HG03066 (cell line): ENCODE measurements around the gene PKD2L2.
A peak's percentile ranks its signal among the peaks of the same experiment; 100 is the strongest.
"Not testable (repeated sequence)": the region's sequence is repeated elsewhere in the genome, so short reads cannot be mapped to it uniquely, and the experiment has no call there.

Experiments
- ATAC-seq: cut with Tn5 transposase; IDR thresholded peaks from one replicate; pipeline ENCODE4 v1.9.1; 2021; ENCODE audit warnings: low read depth; ENCODE audit not compliant: unreplicated experiment

The PKD2L2 gene

GRCh38 chr5:137887831-137888230, 1.4 kb upstream of the PKD2L2 start:
- no peak for ATAC-seq

DNA sequence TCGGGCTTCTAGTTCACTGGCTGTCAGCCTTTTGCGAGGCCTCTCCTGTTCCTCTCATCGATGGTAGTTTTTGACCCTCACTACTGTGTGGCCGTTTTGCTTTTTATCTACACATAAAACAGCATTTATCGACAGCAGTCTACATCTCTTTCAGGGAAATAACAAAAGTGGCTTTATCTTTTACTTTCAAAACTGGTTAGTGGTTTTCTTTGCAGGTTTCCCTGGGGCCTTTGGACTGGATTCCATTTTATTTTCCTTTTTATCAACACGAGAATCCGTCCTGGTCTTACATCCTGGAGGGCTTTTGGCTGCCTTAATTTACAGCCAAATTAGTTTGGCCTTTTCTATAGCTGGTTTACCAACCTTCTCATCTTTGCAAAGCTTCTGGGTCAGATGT, 793 bp upstream of the PKD2L2 start:
- ATAC-seq = no peak

- no peak for ATAC-seq
Measured at GRCh38 chr5:137890845-137891244, 1.6 kb downstream of the PKD2L2 start.

DNA sequence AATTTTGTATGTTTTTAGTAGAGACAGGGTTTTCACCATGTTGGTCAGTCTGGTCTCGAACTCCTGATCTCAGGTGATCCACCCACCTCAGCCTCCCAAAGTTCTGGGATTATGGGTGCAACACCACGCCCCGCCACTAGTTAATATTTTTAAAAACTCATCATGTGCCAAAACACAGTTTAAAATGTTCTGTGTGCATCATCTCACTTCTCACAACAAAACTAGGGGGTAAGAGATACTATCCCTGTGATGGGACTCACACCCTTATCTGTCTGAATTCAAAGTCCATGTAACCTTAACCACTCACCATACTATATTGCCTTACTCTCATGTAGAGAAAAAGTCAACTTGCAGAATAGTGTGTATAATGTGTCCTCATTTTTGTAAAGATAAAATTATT, 2.6 kb downstream of the PKD2L2 start:
- ATAC-seq = no peak

GRCh38 chr5:137894586-137894985, 5.3 kb downstream of the PKD2L2 start:
- ATAC-seq = no peak

GRCh38 chr5:137896560-137896959, 7.3 kb downstream of the PKD2L2 start:
- ATAC-seq = no peak

DNA sequence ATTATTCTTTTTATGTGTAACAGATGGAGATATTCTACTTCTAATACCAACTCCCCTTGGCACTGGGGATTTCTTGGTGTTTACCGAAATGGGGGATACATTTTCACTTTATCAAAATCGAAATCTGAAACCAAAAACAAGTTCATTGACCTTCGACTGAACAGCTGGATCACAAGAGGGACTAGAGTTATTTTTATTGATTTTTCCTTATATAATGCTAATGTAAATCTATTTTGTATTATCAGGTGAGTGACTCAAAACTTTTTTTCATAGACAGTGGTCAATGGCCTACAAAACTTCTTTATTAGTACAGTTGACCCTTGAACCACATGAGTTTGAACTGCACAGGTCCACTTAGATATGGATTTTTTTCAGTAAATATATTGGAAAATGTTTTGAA, 10.2 kb downstream of the PKD2L2 start:
- ATAC-seq = no peak

DNA sequence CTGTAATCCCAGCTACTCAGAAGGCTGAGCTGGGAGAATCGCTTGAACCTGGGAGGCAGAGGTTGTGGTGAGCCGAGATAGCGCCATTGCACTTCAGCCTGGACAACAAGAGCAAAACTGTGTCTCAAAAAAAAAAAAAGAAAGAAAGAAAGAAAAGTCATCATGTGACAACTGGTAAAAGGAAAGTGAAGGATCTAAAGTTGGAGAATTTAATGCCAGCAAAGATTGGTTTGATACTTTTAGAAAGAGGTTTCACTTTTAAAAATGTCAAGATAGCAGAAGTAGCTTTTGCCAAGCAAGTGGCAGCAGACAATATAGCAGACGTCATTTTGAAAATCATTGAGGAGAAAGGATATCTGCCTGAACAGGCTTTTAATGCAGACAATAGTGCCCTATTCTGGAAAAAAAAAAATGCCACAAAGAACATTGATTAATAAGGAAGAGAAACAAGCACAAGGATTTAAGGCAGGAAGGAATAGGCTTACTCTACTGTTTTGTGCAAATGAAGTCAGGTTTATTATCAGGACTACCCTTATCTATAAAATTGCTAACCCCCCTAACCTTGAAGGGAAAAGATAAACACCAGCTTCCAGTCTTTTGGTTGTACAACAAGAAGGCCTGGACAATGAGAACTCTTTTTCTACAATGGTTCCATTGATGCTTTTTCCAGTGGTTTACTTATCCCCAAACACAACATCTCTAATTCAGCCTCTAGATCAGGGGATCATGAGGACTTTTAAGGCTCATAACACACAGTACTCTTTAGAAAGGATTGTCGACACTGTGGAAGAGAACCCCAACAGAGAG, 12.0 kb downstream of the PKD2L2 start:
- no peak for ATAC-seq

GRCh38 chr5:137902408-137903133, 13.3 kb downstream of the PKD2L2 start:
- no peak for ATAC-seq

DNA sequence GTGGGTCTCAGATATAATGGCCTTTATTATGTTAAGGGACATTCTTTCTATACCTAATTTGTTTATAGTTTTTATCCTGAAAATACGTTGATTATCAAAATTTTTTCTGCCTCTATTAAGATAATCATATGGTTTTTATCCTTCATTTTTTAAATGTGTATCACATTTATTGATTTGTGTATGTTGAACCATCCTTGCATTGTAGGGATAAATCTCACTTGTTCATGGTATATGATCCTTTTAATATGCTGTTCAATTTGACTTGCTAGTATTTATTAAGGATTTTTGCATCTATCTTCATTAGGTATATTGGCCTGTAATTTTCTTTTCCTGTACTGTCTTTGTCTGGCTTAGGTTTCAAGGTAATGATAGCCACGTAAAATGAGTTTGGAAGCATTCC, 25.5 kb downstream of the PKD2L2 start:
- no peak for ATAC-seq

- ATAC-seq = no peak
Measured at GRCh38 chr5:137916923-137917322, 27.7 kb downstream of the PKD2L2 start.

- ATAC-seq = no peak
Measured at GRCh38 chr5:137921931-137922330, 32.7 kb downstream of the PKD2L2 start.

- ATAC-seq = no peak
Measured at GRCh38 chr5:137923856-137924255, 34.6 kb downstream of the PKD2L2 start.

- ATAC-seq = no peak
Measured at GRCh38 chr5:137932800-137933199, 43.5 kb downstream of the PKD2L2 start.

- ATAC-seq = no peak
Measured at GRCh38 chr5:137933491-137933911, 44.2 kb downstream of the PKD2L2 start.

DNA sequence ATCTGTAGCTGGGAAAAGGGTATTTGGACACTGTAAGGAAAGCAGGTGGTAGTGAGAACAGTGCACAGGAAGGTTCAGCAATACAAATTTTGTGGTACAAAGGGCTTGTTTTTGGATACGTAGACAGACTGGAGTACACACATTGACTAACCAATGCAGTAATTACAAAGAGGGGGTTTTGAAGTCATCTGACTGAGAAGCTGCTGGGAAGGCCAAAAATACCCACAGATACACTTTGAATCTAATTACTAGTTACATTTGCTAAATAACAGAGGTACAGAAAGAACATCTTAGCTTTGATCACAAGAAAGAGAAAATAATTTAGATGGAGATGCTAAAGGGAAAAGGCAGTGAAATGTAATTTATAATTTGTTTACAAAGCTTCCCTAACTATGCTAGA, 45.9 kb downstream of the PKD2L2 start:
- ATAC-seq = no peak

DNA sequence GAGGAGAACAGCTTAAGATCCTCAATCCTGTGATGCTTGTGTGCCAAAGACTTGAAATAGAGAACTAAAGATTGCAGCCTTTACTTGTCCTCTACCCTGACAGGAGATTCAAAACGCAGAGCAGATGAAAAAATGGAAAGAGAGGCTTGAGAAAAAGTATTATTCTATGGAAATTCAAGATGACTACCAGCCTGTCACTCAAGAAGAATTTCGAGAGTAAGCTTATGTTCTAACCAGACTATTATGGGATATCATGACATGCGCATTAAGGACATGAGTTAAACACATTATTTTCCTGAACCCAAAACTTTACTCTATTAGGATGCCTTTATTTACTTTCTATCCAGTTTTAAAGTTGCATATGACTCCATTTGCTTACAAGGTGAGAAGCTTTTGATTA, 46.4 kb downstream of the PKD2L2 start:
- ATAC-seq = no peak

GRCh38 chr5:137937994-137938750, 48.9 kb downstream of the PKD2L2 start:
- ATAC-seq = no peak

DNA sequence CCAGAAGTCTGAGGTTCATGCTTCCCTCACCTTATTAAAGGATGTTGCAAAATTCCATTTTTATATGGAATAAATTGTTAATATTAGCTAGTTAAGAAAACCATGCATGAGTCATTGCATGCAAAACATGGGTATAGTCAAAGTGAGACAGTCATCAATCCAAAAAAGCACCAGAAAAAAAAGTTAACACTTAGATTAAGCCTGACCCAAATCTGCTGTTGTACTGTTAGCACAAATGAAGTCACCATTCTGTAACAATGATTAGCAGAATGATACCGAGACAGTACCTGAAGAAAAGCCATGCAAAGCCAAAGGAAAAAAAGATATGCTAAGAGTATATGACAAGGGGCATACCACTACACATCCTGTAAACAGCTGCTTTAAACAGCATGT, 49.5 kb downstream of the PKD2L2 start:
- ATAC-seq = peak; percentile 45

DNA sequence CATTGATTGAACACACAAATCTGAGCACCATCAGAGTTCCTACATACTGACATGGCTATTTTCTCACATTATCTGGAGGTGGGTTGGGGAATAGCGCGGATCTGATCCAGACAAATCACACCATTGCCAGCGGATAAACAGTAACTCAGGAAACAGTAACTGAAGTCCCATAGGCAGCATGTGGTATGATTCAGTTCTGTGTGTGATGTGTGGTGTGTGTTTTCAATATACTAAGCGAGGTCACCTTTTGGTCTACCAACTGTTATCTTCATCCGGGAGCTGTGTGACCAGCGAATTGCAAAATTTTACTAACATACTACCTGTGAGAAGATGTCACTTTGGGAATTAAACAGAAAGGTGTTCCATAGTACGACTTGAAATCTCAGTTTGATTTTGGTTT, 50.1 kb downstream of the PKD2L2 start:
- no peak for ATAC-seq

GRCh38 chr5:137944280-137944679, 55.0 kb downstream of the PKD2L2 start:
- not testable (repeated sequence) for ATAC-seq
